GM12875 (cell line): ENCODE measurements around the gene ADPRHL1.

Source experiments
- H3K4me3 ChIP-seq: one replicate; pipeline ENCODE4 v1.5.1; 2011; ENCODE audit warnings: low read depth, low read length, control low read depth
- CTCF ChIP-seq: IDR thresholded peaks from 2 replicates; pipeline ENCODE4 v1.5.1; 2011; ENCODE audit warnings: low read depth, mild to moderate bottlenecking, control low read depth, inconsistent platforms, low read length, moderate library complexity, borderline replicate concordance; ENCODE audit not compliant: insufficient read depth

Gene ADPRHL1

GRCh38 chr13:113404723-113405471 lies 48.4 kb downstream of the ADPRHL1 start:
- TF ChIP-seq CTCF: no peak
- no peak overlapping the region for H3K4me3 ChIP-seq

- no peak for TF ChIP-seq CTCF
- H3K4me3 ChIP-seq: no peak overlapping the region
Measured at GRCh38 chr13:113404366-113404722, 48.9 kb downstream of the ADPRHL1 start.

DNA sequence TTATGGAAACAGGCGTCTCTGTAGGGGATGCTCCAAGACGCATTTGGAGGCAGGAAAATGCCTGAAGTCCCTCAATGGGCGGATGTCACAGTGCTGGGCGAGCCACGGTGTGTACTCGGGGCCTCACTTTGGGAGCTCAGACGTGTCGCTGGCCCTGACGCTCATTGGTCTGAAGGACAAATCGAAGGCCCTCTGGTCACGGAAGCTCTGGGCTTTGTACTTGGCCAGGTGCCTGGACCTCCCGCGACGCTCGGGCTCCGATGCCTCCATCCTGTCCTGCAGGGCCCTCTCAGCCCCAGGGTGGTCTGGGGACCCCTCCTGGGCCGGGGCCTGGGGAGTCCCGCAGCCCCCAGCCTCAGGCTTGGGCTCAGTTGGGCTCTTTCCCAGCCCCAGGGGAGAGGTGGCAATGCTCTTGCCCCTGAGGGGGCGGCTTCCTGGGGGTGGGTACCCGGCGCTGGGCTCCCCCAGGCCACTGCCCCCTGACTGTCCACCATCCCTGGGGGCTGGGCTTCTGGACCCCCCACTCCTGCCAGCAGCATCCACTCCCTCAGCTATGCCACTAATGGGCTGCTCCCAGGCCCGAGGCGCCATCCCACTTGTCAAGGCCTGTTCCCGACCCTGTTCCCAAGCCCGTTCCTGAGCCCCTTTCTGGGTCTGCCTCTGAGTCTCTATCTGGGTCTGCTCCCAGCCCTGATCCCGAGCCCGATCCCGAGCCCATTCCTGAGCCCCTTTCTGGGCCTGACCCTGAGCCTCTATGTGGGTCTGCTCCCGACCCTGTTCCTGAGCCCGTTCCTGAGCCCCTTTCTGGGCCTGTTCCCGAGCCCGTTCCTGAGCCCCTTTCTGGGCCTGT lies 49.8 kb downstream of the ADPRHL1 start:
- no peak for TF ChIP-seq CTCF
- H3K4me3 ChIP-seq: no peak overlapping the region

DNA sequence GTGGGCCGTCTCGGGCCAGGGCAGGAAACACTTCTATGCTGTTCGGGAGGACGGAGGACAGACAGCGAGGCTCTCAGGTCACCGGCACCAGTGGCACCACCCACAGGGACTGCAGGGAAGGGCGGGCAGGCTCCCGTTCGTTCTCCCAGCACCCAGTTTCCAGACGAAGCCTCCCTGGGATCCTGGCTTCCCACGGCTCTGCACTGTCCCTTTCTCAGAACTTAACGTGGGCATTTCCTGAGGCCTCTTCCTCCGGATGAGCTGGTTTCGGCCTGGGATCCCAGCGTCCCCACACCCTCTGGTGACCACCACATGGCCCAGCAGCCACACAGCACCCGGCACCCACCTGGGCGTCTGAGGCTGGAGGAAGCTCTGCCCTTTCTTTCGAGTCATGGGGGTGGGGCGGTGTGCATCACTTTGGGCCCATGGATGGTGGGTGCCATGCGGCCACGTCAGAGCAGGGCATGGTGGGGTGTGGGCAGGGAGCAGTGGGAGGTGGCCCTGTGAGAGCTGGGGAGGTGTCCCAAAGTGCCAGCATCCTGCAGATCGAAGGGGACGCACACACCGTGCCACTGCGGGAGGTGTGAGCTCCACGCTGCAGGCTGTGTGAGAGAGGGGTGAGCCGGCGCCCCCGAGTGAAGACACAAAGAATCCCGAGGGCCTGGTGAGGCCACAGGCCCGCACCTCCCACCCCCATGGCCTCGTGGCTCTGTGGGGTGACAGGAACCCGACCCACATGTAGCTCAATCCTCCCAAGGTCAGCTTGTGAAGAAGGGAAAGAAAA lies 50.6 kb downstream of the ADPRHL1 start:
- no peak overlapping the region for H3K4me3 ChIP-seq
- TF ChIP-seq CTCF: no peak

GRCh38 chr13:113401452-113402415 lies 51.6 kb downstream of the ADPRHL1 start:
- TF ChIP-seq CTCF: no peak
- no peak overlapping the region for H3K4me3 ChIP-seq
